NCI-H82 (cell line): ENCODE results near the gene ARHGAP30.
"Not testable (repeated sequence)": the region's sequence is repeated elsewhere in the genome, so short reads cannot be mapped to it uniquely, and the experiment has no call there.

Experiments
- DNase-seq: peaks from one replicate; lab custom pipeline; 2025; lab: John Stamatoyannopoulos, UW

The ARHGAP30 gene

DNA sequence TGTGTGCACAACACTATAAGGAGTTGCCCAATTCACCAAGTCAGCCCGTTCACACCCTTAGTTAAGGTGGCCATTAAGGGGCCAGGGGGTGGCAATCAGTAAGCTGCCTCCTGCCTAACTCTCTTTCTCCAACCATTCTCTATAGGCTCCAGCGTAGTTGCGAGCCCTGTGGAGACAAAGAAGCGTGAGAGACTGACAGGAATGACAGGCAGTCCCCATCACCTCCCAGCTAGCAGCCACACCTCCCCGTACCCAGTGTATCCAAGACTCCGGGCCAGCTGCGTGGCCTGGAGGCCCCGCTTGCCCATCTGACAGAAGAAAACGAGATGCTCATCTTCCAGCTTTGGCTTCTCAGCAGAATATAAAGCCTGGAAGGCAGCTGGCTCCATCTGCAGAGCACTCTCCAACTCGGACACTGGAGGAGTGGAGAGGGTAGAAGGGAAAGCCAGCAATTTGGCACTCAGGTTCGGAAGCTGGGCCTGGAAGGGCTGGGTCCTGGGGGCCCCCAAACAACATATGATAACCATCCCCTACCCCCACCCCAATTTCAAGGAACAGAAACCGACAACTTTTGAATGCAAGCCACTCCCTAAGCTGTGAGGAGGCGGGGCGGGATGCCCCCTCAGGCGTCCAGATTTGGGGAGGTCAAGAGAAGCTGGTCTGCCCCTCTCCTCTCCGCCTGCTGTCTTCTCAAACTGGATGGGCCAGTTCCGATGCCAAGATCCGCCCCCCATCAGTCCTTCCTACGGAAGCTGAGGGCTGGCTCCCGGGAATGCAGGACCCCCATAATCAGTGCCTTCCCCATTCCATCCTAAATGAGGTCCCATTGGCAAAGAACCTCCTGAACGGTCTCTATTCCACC is 31.8 kb downstream of the ARHGAP30 start:
- no peak for DNase-seq

DNA sequence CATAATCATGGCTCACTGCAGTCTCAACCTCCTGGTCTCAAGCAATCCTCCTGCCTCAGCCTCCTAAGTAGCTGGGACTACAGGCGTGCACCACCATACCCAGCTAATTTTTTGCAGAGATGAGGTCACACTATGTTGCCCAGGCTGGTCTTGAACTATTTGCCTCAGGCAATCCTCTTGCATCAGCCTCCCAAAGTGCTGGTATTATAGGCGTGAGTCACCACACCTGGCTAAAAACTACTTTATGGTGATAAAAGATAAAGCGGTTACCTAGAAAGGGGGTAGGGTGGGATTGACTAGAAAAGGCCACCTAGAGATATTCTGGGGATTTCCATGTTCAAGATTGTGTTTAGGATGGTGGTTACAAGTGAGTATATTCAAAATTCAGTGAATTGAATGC is 35.9 kb downstream of the ARHGAP30 start:
- DNase-seq = no peak

DNA sequence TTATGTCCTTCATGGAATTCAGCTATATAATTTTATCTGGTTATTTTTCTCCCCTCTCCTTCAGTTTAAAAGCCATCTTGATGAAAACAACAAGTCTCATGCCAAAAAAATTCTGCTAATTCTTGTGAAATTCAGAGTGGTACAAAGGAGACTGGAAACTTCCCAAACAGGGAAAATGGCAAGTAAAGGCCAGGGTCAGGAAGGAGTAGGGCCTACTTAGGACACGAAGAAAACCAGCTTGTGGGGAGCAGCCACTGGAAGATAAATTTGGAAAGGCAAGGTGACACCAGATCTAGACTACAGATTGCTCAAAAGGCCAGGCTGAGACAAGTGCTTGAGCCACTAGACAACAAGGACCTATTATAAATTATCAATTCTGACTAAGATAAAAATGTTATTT is 37.3 kb downstream of the ARHGAP30 start:
- DNase-seq = no peak

DNA sequence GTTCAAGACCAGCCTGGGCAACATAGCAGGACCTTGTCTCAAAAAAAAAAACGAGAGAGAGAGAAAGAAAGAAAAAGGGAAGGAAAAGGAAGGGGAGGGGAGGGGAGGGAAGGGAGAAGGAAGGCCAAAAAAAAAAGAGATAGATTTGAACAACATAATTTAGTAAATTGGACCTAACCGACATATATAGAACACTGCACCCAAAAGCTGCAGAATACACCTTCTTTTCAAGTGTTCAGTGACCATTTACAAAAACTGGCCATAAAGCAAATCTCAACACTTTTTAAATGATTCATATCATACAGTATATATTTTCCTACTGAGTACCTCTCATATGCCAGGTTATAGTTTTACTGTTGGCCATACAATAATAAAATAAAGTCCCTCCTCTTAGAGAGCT is 37.8 kb downstream of the ARHGAP30 start:
- no peak for DNase-seq

DNA sequence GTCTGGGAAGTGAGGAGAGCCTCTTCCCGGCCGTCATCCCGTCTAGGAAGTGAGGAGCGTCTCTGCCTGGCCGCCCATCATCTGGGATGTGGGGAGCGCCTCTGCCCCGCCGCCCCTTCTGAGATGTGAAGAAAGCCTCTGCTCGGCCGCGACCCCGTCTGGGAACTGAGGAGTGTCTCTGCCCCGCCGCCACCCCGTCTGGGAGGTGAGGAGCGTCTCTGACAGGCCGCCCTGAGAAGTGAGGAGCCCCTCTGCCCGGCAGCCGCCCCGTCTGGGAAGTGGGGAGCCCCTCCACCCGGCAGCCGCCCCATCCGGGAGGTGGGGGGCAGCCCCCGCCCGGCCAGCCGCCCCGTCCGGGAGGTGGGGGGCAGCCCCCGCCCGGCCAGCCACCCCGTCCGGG is 40.2 kb downstream of the ARHGAP30 start:
- DNase-seq = not testable (repeated sequence)

DNA sequence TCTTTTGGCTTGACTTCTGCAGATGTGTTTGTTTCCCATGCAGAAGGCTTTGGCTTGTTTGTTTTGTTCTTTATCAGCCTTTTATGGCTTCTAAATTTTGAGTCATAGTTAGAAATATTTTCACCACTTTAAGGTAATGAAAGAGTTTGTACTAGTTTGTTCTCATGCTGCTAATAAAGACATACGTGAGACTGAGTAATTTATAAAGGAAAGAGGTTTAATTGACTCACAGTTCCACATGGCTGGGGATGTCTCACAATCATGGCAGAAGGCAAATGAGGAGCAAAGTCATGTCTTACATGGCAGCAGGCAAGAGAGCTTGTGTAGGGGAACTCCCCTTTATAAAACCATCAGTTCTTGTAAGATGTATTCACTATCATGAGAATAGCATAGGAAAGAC is 42.7 kb downstream of the ARHGAP30 start:
- DNase-seq = not testable (repeated sequence)

GRCh38 chr1:161022432-161022831 is 47.3 kb downstream of the ARHGAP30 start:
- not testable (repeated sequence) for DNase-seq

GRCh38 chr1:161021970-161022353 is 47.7 kb downstream of the ARHGAP30 start:
- no peak for DNase-seq

DNA sequence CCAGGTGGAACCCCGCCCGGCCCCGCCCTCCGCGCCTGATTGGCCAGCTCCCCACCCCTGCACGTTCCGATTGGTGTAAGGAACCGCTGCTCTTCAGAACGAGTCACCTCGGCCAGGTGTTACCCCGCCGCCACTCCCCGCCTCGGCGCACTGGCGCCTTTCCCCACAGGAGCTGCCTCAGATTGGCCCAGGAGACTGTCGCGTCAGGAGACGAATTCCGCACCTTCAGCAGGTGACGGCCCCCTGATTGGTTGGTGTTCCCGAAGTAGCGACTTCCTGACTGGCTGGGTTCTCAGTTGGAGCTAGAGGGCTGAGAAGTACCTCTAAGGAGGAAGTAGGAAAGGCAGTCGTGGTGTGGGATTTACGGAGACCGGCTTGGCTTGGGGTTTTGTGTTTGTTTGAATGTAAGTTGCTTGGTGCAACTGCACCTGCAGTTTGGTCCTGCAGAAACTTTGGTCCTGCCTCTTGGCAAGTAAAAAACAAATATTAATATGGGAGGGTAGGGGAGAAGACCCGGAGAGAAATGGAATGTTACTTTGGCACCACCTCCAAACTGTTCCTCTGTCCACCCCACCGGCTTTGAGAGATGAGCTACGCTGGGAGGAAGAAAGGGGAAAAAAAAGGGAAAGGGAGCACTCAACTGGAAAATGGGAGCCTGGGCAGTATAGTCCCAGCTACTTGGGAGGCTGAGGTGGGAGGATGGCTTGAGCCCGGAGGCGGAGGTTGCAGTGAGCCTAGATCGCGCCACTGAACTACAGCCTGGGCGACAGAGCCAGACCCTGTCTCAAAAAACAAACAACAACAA is 48.3 kb downstream of the ARHGAP30 start:
- DNase-seq = peak; percentile 86

DNA sequence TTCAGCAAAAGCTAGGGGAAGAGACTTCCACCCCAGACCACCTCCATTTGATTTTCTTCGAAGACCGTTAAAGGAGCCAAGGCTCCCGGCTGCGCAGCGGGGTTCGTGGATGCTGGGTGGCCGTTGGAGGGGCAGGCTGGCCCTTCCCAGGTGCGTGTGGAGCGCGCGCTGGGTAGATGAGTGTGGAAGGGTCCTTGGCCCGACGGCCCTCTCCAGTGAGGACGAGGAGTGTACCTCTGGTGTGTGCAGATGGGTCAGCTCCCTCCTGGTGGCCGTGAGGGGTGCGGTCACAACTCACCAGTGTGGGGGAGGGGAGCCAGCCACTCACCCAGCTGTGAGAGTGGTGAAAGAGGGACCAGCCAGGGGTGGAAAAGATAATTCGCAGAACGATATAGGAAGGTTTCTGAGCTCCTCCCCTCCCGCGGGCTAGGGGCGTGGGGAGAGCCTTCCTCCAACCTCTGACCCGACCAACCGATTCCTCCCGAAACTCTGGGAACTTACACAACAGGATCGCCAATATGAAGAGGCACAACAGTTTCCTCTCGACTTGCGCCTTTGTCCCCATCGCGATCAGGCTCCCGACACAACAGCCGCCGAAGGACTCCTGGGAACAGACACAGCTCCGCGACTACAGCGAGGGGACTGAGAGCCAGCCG is 49.1 kb downstream of the ARHGAP30 start, which contains the start of gene F11R:
Gene F11R, minus strand, starts transcription at position 644 of the 656 bp plus-strand sequence. Its CDS starts 79 bp downstream, at position 565.
- DNase-seq = peak; percentile 68

DNA sequence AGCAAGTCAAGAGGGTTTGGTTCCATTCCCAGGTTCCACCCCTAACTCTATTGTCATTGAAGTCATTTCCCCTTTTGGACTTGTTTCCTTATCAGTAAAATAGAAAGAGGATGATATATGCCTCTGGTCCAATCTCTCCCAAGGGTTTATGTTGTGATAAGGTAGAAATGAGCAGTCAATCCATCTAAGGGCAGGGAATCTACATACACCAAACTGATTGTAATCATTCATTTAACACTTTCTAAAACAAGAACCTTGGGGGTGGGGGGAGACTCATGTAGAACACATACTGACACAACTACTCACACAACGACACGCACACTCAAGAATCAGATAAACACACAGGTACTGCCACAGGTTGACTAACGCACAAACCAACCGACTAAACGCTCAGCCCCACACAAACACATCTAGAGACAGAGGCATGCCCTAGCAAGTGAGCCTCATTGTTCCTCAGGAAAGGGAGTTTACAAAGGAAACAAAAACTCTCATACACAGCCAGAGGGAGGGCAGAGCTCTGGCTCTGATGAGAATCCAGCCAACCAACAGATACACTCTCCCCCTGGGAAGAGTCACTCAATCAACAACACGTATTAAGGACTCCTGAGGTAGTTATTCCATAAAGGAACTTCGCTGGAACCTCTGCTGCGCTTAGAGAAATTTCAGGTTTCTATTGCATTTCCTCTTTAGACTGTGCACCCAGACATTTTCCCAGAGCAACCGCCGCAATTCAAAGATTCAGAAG is 49.8 kb downstream of the ARHGAP30 start:
- no peak for DNase-seq

DNA sequence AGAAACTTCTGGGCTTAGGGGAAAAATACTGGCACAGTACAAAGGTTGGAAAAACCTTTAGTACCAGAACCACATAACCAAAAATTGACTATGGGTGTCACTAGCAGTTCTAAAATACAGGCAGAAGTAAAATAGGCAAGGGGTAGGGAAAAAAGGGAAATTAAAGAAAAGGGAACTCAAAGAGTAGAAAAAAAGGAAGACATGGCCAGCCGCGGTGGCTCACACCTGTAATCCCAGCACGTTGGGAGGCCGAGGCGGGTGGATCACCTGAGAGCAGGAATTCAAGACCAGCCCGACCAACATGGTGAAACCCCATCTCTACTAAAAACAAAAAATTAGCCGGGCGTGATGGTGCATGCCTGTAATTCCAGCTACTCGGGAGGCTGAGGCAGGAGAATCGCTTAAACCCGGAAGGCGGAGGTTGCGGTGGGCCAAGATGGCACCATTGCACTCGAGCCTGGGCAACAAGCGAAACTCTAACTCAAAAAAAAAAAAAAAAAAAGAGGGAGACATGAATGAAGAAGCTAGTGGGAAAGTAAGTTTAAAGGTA is 50.5 kb downstream of the ARHGAP30 start:
- not testable (repeated sequence) for DNase-seq

GRCh38 chr1:161018631-161018930 is 51.1 kb downstream of the ARHGAP30 start:
- DNase-seq = no peak

DNA sequence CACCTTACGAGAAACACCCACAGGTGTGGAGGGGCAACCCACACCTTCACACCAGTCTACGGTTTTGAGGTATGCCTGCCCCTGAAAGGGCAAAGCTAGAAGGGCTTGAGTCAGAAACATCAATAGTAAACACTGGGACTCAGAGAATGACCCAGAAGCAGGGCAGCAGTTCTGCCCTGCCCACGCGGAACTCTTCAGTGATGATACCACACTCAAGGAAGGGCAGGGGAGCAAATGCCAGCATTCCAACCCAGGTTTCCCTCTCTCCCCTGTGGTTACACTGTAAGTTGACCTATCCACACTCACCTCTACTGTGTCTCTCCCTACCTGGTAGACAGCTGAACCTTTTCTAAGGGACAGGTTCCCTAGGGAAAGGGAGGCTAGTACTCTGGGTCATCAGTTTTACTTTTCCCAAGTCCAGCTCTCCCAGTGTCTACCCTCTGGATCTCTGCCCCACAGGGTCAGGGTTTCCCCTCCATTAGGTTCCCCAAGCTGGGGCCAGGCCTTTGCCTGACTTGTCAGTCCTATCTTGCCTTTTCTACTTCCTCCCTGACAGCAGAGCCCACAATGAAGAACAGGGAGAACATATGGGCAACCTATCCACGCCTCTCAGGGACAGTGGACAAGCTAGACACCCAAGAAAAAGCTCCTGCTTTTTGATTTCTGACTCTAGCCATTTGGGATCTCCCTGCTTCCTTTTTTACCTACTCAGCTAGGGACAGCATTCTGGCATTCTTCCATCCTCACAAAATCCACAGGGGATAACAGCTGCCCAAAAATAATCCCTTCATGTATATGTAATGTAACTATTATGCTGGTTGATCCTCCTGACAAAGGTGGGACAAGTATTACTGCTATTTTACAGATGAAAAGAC is 51.7 kb downstream of the ARHGAP30 start:
- DNase-seq = no peak

- DNase-seq = not testable (repeated sequence)
These were observed 52.5 kb downstream of the ARHGAP30 start for GRCh38 chr1:161017181-161017580.

- DNase-seq = not testable (repeated sequence)
These were observed 53.0 kb downstream of the ARHGAP30 start for GRCh38 chr1:161016683-161017082.

DNA sequence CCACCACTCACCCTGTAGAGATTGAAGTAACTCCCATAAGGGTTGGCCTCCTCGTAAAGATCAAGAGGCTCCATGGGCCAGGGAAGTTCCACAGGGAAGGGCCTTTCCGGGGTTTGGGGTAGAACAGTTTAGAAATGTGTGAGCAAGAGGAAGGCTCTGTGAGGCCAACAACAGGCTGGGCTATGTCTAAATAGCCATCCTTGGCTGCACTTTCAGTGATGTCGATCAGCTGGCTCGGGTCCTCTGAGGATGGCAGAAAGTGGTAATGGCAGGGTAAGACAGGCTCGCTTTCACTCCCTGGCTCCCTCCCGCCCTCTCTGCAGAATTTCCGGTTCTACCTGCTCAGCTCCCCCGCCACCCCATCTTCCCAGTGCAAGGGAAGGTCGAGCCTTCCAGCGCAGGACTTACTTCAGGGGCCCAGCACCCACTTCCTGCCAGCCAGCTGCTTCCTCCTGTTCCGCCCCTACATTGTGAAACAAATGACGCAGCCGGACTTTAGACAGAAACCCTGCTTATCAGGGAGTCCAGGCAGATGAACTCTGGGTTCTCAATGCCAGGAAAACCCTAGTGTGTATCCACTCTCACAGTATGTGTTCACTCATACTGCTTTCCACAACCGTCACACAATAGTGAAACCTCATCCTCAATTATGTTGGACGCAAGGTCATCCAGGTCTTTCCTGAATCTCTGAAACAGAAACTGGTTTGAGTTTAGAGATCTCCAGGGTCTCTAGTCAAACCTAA is 56.0 kb downstream of the ARHGAP30 start:
- no peak for DNase-seq

DNA sequence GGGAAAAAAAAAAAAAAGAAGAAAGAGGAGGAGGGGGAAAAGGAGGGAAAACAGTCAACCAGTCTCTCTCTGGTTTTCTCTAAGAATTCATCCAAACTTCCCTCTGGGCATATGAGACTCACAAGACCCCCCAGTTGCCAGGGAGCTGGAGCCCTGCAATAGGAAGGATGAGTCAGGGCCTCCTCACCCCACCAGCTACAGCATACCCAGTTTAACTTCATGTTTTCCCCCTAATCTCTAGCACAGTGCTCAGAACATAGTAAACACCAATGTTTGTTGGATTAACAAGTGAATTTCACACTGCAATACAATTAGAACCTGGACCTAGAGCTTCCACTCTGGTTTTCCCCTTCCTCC is 56.6 kb downstream of the ARHGAP30 start:
- no peak for DNase-seq

- no peak for DNase-seq
These were observed 57.3 kb downstream of the ARHGAP30 start for GRCh38 chr1:161012420-161012819.

DNA sequence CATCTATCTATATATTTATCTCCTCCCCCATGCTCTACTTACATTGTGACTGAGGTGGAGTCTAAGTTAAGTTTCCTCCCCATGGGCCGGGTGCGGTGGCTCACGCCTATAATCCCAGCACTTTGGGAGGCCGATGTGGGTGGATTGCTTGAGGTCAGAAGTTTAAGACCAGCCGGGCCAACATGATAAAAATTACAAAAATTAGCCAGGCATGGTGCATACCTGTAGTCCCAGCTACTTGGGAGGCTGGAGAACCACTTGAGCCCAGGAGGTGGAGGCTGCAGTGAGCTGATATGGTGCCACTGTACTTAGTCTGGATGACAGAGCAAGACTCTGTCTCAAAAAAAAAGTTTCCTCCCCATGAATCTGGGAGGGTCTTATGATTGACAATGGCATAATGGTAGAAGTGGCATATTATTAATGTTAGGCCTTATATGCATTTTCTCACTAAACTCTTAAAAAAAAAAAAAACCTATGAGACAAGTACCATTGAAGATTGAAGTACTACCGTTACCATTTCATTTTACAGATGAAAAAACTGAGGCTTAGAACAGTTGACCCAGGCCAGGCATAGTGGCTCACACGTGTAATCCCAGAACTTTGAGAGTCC is 60.0 kb downstream of the ARHGAP30 start:
- no peak for DNase-seq
